Neural progenitor cell (in vitro differentiated cells): Measurements from ENCODE around the gene TMEM131L. TPM values are rescaled to one million over a fixed set of nuclear protein-coding genes. Genes with fewer than 3 reads are reported as not detected.

Experiments
- DNase-seq: peaks from one replicate; pipeline ENCODE4 v3.0.0-alpha.2; 2016; ENCODE audit warnings: low spot score
- H2AFZ ChIP-seq: fragments of 200-600 bp; sonication (generic); replicated peaks from 2 replicates; pipeline ENCODE4 v1.6.1; 2016; ENCODE audit warnings: antibody characterized with exemption
- H3F3A ChIP-seq: fragments of 200-600 bp; sonication (generic); 2 replicates; pipeline ENCODE4 v1.6.1; 2016; ENCODE audit warnings: antibody characterized with exemption, low read depth
- H3K27ac ChIP-seq: fragments of 200-600 bp; sonication (generic); 2 replicates; pipeline ENCODE4 v1.5.1; 2016; ENCODE audit warnings: mild to moderate bottlenecking
- H3K27me3 ChIP-seq: fragments of 200-600 bp; sonication (generic); 2 replicates; pipeline ENCODE4 v1.6.1; 2016; ENCODE audit warnings: mild to moderate bottlenecking, moderate library complexity
- H3K36me3 ChIP-seq: fragments of 200-600 bp; sonication (generic); 2 replicates; pipeline ENCODE4 v1.5.1; 2016
- H3K4me1 ChIP-seq: fragments of 200-600 bp; sonication (generic); 2 replicates; pipeline ENCODE4 v1.6.1; 2016; ENCODE audit warnings: mixed run types
- H3K4me2 ChIP-seq: fragments of 200-600 bp; sonication (generic); 2 replicates; pipeline ENCODE4 v1.6.1; 2016
- H3K4me3 ChIP-seq: fragments of 200-600 bp; sonication (generic); 2 replicates; pipeline ENCODE4 v1.5.1; 2016
- H3K79me2 ChIP-seq: fragments of 200-600 bp; sonication (generic); 2 replicates; pipeline ENCODE4 v1.6.1; 2016; ENCODE audit warnings: low read depth
- H3K9ac ChIP-seq: fragments of 200-600 bp; sonication (generic); 2 replicates; pipeline ENCODE4 v1.6.1; 2016
- H3K9me3 ChIP-seq: fragments of 200-600 bp; sonication (generic); 2 replicates; pipeline ENCODE4 v1.5.1; 2016; ENCODE audit warnings: low read depth
- H4K20me1 ChIP-seq: fragments of 200-600 bp; sonication (generic); 2 replicates; pipeline ENCODE4 v1.6.1; 2016; ENCODE audit warnings: low read depth
- H3K27ac Mint-ChIP-seq: 3 replicates; pipeline ENCODE4 v1.8.0; 2021; ENCODE audit warnings: mixed read lengths
- H3K27me3 Mint-ChIP-seq: 2 replicates; pipeline ENCODE4 v1.8.0; 2022; ENCODE audit warnings: low read depth, mild to moderate bottlenecking, inconsistent platforms, moderate library complexity, mixed read lengths; ENCODE audit not compliant: insufficient read depth
- H3K36me3 Mint-ChIP-seq: 3 replicates; pipeline ENCODE4 v1.8.0; 2021; ENCODE audit warnings: mixed read lengths
- H3K4me1 Mint-ChIP-seq: 3 replicates; pipeline ENCODE4 v1.8.0; 2021; ENCODE audit warnings: mixed read lengths
- H3K4me3 Mint-ChIP-seq: 3 replicates; pipeline ENCODE4 v1.8.0; 2021; ENCODE audit warnings: mild to moderate bottlenecking, moderate library complexity, mixed read lengths
- H3K9me3 Mint-ChIP-seq: 3 replicates; pipeline ENCODE4 v1.8.0; 2020; ENCODE audit warnings: mixed read lengths
- EZH2 ChIP-seq: fragments of 200-600 bp; sonication (generic); IDR thresholded peaks from 2 replicates; pipeline ENCODE4 v1.6.1; 2017; ENCODE audit warnings: antibody characterized with exemption, mild to moderate bottlenecking, moderate library complexity
- EZH2phosphoT487 ChIP-seq: fragments of 200-600 bp; sonication (generic); IDR thresholded peaks from 2 replicates; pipeline ENCODE4 v1.6.1; 2017; ENCODE audit warnings: antibody characterized with exemption
- total RNA-seq: library from RNA; depleted of rRNA; stranded (reverse); fragments of >200 nt; gene quantifications from 2 replicates; pipeline ENCODE4 v1.2.3, GENCODE V29; 2015; ENCODE audit warnings: low replicate concordance
- TF ChIP-seq, protein P1 (sequence below): fragments of 200-600 bp; sonication (generic); IDR thresholded peaks from 2 replicates; pipeline ENCODE4 v1.5.1; 2017; ENCODE audit warnings: antibody characterized with exemption, mild to moderate bottlenecking

The TMEM131L gene
- total RNA-seq, 1 donor from 2014 or later: 14.8 TPM

DNA sequence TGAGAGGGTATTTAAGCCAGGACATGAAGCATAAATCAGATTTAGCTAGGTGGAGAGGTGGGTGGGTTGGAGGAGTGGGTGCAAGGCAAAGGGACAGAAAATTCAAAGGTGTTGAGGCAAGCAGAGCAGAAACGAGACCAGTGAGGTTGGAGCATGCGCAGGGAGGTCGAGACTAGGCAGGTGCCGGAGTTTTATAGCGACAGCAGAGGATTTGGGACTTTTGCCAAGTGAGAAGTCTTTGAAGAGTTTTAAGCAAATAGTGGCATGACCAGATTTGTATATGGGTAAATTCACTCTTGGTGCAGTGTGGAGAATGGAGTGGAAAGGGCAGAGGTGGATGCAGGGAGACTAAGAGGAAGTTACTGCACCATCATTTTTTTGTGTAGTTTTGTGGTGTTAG, 110.9 kb downstream of the TMEM131L start:
- peaks cover 5% of the 10 kb centered on the region for H3K27me3 Mint-ChIP-seq
- no peaks in the 10 kb centered on the region for H3K9me3 Mint-ChIP-seq
- H3K4me1 ChIP-seq: no peaks in the 10 kb centered on the region
- no peaks in the 10 kb centered on the region for H4K20me1 ChIP-seq
- peaks cover 3% of the 10 kb centered on the region for H3K36me3 Mint-ChIP-seq
- DNase-seq: no peak
- no peaks in the 10 kb centered on the region for H3K36me3 ChIP-seq
- TF ChIP-seq, protein P1, sequence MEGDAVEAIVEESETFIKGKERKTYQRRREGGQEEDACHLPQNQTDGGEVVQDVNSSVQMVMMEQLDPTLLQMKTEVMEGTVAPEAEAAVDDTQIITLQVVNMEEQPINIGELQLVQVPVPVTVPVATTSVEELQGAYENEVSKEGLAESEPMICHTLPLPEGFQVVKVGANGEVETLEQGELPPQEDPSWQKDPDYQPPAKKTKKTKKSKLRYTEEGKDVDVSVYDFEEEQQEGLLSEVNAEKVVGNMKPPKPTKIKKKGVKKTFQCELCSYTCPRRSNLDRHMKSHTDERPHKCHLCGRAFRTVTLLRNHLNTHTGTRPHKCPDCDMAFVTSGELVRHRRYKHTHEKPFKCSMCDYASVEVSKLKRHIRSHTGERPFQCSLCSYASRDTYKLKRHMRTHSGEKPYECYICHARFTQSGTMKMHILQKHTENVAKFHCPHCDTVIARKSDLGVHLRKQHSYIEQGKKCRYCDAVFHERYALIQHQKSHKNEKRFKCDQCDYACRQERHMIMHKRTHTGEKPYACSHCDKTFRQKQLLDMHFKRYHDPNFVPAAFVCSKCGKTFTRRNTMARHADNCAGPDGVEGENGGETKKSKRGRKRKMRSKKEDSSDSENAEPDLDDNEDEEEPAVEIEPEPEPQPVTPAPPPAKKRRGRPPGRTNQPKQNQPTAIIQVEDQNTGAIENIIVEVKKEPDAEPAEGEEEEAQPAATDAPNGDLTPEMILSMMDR: no peak
- TF ChIP-seq EZH2 (no peak), EZH2phosphoT487 (no peak)
- H2AFZ ChIP-seq: no peak overlapping the region
- H3K27me3 ChIP-seq: no peaks in the 10 kb centered on the region
- no peak overlapping the region for H3K27ac ChIP-seq
- no peak overlapping the region for H3K4me3 Mint-ChIP-seq
- H3K27ac Mint-ChIP-seq: no peak overlapping the region
- peaks cover 4% of the 10 kb centered on the region for H3K4me1 Mint-ChIP-seq
- no peak overlapping the region for H3K4me2 ChIP-seq
- H3K9me3 ChIP-seq: no peaks in the 10 kb centered on the region
- H3F3A ChIP-seq: no peaks in the 10 kb centered on the region
- no peak overlapping the region for H3K9ac ChIP-seq
- no peaks in the 10 kb centered on the region for H3K79me2 ChIP-seq
- no peak overlapping the region for H3K4me3 ChIP-seq

DNA sequence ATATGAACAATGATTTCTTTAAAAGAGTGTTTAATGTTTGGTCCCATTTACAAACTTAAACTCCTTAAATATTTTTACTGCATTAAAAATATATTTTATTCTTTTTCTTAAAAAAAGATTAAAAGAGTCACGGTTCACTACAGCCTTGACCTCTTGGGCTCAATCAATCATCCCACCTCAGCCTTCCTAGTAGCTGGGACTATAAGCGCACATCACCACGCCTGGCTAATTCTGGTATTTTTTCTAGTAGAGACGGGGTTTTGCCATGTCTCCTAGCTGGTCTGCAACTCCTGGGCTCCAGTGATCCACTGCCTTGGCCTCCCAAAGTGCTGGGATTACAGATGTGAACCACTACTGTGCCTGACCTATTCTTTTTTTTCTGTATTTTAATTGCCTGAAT, 113.2 kb downstream of the TMEM131L start:
- Histone ChIP-seq H3F3A (no peaks in the 10 kb centered on the region), H3K4me3 (no peak overlapping the region), H3K27ac (no peak overlapping the region), H3K4me2 (no peak overlapping the region), H3K36me3 (no peaks in the 10 kb centered on the region), H4K20me1 (no peaks in the 10 kb centered on the region), H3K79me2 (no peaks in the 10 kb centered on the region), H2AFZ (no peak overlapping the region), H3K9ac (no peak overlapping the region), H3K4me1 (no peaks in the 10 kb centered on the region), H3K27me3 (no peaks in the 10 kb centered on the region), H3K9me3 (no peaks in the 10 kb centered on the region)
- H3K27me3 Mint-ChIP-seq: peaks cover 5% of the 10 kb centered on the region
- DNase-seq: no peak
- H3K4me3 Mint-ChIP-seq: no peak overlapping the region
- TF ChIP-seq EZH2phosphoT487: no peak
- TF ChIP-seq, protein P1: no peak
- no peak for TF ChIP-seq EZH2
- H3K27ac Mint-ChIP-seq: no peak overlapping the region
- peaks cover 4% of the 10 kb centered on the region for H3K4me1 Mint-ChIP-seq
- no peaks in the 10 kb centered on the region for H3K9me3 Mint-ChIP-seq
- H3K36me3 Mint-ChIP-seq: peaks cover 3% of the 10 kb centered on the region

DNA sequence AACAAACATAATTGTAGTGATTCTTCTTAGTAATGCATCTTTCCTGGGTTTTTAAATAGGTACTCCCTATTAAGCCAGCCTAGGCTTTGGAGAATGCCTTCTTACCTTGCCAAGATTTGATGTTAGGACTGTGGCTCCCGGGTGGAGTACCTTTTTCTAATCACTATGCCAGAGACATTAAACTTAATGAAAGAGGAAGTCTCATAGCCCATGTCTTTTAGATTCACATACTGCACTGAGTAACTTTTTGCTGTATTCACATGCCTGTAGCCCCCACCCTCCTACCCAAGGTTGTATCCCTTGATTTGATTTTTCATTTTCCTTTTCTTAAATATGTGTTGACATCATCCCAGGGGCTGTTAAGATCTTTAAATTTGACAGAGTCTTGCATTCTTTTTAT, 113.7 kb downstream of the TMEM131L start:
- peaks cover 5% of the 10 kb centered on the region for H3K27me3 Mint-ChIP-seq
- H2AFZ ChIP-seq: no peak overlapping the region
- no peak overlapping the region for H3K27ac ChIP-seq
- H3K4me1 Mint-ChIP-seq: peaks cover 4% of the 10 kb centered on the region
- H3K36me3 ChIP-seq: no peaks in the 10 kb centered on the region
- no peaks in the 10 kb centered on the region for H3K27me3 ChIP-seq
- H4K20me1 ChIP-seq: no peaks in the 10 kb centered on the region
- no peak overlapping the region for H3K9ac ChIP-seq
- H3K4me1 ChIP-seq: no peaks in the 10 kb centered on the region
- peaks cover 3% of the 10 kb centered on the region for H3K36me3 Mint-ChIP-seq
- no peaks in the 10 kb centered on the region for H3F3A ChIP-seq
- H3K4me3 ChIP-seq: no peak overlapping the region
- no peaks in the 10 kb centered on the region for H3K9me3 Mint-ChIP-seq
- no peak for DNase-seq
- no peak overlapping the region for H3K4me2 ChIP-seq
- H3K9me3 ChIP-seq: no peaks in the 10 kb centered on the region
- TF ChIP-seq EZH2phosphoT487: no peak
- TF ChIP-seq EZH2: no peak
- TF ChIP-seq, protein P1: no peak
- no peaks in the 10 kb centered on the region for H3K79me2 ChIP-seq
- H3K27ac Mint-ChIP-seq: no peak overlapping the region
- H3K4me3 Mint-ChIP-seq: no peak overlapping the region
